COLO829 (cell line): ENCODE data around the gene PSMC1.
A peak's percentile ranks its signal among the peaks of the same experiment; 100 is the strongest.

Experiments used
- DNase-seq: peaks from one replicate; pipeline ENCODE4 v3.0.0; 2012; ENCODE audit warnings: low spot score

Gene PSMC1

DNA sequence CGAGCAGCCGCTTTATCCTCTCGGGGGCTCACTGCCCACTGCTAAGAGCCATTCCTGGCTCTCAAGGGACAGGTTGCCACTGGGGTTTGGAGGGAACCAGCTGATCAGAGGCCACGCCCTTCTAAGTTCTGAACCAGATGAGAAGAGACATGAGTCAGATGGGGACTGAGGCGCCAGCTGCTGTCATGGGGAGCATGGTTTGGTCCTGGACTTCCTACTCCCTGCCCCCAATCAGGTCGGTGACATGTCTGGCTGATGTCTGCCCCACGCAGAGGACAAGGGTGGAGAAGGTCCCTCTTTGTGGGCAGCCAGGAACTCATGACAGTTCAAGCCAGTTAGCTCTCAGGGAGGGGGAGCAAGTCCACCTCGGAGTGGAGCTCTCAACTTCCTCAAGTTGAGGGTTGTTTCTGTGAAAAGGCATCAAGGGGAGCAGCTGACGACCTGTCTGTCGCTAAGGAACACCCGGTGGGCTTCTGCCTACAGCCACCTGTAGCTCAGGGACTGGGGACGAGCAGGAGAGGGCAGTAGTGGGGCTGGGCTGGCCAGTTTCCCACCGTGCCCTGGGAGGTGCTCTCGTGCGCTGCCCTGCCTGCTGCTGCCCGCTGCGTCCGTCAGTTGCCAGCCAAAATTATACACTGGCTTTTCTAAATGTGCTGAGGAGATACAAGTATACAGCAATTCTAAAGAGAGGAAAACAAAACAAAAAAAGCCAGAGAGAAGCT is 20.5 kb downstream of the PSMC1 start:
- DNase-seq = no peak

DNA sequence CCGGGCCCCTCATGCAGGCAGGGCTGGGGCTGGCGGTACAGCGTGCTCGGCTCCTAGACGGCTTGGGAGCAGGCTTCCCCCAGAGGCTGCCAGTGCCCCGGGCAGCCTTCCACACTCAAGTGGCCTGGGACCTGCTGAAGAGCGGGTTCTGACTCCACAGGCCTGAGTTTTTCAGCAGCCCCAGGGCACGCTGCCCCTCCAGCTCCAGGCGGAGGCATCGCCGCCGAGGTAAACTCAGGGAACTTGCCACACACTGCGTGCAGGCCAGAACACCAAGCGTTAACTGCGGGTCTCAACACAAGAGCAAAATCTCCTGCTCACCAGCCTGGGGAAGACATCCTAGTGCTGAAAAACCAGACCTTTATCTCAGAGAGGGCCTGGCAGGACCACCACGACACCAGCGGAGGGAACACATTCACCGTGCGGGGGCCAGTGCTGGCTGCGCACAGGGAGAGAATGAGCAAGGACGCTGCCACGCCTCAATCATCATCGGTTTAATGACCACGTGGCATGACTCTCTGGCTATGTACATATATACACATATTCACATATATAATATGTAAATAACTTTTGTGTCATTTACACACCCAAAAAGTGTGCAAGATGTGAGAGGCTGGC is 21.3 kb downstream of the PSMC1 start:
- DNase-seq = no peak

DNA sequence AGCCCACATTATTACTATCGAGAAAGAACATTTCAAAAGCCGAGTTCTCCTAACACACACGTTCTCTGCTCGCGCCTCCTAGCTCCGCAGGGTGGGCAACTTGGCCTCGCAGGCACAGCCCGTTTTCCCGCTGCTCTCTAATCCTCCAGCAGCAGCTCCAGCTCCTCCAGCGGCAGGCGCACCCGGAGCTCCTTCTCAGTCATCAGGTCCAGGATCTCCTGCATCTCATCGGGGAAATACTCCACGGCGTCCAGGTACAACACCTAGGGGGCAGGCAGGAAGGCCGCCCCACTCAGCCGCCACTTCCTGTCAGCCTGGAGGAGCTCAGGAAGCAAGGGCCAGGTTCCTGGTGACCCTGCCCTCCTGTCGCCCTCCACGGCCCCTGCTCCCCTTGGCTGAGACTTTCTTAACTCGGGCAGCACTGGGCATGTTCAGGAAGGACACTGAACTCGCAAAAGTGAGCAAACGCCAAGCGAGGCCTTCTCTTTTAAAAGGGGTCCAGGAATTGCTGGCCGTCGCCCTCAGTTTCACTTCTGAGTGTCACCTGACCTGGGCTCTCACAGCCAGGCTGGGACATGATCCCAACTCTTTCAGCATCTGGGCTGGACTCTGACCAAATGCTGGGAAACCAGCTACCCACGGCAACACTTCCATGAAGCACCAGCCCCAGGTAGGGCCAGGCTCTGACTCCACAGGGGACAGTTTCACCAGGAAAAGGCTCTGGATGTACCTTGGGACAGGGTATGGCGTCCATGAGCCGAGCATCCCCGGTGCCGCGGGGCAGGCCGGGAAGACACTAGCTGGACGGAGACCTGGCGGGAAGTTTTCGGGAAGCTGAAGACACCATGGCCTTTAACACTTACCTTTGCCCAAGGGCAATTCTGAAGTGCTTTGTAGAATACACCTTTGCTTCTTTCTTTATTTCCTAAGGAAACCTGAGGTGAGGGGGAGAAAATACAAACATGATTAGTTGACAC is 22.1 kb downstream of the PSMC1 start:
- no peak for DNase-seq

DNA sequence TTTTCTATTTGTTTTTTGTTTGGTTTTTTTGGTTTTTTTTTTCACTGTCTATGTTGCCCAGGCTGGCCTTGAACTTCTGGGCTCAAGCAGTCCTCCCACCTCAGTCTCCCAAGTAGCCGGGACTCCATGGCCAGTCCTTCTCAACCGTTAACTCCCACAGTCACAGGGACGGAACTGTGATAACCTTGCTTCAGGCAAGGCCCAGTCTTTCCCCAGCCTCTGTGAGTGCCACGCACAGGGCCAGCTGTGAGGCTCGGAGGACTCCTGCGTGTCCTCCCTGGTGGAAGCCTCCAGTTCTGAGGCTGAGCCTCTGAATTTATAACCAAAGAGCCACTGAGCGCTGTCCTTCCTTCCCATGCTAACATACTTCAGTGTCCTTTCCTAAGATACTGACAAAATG is 23.7 kb downstream of the PSMC1 start:
- no peak for DNase-seq

DNA sequence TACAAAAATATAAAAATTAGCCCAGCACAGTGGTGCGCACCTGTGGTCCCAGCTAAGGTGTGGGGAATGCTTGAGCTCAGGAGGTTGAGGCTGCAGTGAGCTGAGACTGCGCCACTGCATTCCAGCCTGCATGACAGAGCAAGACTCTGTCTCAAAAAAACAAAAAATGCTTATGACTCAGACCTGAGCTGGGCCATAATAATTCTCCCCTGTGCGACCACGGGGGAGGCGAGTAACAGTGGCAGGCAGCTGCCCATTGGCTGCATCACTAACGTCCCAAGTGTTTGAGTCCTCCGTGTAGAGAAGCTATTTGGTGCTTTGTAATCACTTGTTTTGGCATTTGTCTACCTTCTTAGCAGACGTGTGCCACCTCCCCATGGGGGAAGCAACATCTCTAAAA is 24.9 kb downstream of the PSMC1 start:
- DNase-seq = no peak

DNA sequence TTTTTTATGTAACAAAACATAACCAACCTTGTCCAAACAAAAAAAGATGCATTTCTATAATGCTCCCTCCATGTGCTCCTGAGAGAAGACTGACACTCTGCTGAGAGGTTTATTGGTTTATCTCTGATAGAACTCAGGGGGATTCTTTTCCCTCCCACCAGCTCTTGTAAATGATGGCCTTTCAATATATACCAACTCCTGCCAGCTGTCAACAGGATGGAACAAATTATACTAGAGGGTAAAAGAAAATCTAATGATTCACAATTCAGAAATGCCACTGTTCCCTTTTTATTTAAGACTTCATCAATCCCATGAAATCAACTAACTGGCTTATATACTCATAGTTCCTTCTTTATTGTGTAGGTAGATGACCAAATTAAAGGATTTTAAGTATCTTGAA is 25.4 kb downstream of the PSMC1 start:
- no peak for DNase-seq

DNA sequence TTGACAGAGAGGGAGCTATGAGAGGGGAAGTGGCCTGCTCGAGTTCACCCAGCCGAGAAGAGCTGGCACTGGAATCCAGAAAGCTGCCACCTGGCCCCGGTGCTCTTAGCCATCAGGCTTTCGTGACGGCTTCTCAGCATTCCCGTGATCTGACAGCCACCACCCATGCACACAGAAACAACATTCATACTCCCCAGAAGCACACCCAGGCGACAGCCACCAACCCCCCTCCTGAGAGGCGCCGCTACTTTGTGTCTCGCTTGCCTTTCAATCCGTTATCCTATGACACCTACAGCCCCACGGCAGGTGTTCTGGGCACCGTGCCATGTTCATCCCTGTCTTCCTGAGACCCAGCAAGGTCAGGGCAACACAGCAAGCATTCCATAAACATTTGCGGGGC is 31.4 kb downstream of the PSMC1 start:
- no peak for DNase-seq

DNA sequence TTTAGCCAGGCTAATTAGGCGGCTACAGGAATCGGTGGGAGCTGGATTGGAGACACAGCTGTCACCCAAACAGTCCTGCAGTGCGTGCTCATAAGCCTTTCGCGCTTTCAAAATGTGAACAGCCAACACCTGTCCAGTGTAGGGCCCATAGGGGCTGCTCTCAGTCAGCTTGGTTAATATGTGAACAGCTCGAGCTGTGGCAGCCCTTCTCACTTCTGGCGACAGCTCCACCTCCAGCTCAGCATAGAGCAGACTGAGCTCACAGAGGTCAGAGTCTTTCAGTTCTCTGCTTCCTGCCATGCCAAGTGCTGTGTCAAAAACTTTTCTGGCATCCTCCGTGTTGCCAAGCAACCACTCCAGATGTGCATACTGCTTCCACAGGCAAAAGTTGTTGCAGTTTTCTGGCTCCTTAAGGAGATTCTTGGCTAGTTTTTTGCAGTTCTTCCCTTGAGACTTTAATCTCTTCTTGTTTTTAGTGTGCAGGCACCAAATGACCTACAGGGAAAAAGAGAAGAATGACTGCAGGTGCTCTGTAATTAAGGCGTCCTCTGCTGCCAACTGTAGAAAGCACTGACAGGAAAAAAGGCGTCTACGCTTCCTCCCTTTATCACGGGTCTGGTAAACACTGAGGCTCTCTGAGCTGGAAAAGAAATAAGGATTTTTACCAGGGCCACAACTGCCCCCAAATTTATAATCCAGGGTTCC is 32.5 kb downstream of the PSMC1 start:
- DNase-seq = no peak

DNA sequence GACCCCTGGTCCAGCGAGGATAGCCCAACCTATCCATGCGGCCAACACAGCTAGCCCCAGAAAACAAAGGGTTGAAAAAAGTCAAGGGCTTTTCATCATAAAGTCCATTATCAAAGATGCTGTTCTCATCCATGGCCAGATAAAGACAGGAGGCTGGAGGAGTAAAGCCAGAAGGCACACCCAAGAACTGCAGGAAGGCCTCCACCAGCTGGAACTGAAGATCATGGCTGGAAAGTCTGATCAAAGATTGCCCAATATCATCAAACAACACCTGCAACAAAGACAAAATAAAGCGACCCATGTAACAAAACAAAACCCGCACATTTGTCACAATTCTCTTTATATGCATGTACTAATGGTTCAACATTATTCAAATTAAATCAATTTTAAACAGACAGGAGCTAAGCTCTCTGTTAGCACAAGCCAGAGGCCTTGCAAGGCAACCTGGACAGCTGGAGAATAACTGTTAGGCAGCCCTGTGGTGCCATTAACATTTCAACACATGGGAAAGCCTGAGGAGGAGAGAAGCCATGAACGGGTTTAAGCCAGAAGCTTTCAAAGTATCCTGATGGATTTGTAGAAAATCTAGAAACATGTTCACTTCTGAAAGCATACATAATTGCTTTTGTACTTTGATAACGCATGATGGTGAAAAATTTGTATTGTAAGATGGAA is 34.1 kb downstream of the PSMC1 start:
- DNase-seq = no peak

DNA sequence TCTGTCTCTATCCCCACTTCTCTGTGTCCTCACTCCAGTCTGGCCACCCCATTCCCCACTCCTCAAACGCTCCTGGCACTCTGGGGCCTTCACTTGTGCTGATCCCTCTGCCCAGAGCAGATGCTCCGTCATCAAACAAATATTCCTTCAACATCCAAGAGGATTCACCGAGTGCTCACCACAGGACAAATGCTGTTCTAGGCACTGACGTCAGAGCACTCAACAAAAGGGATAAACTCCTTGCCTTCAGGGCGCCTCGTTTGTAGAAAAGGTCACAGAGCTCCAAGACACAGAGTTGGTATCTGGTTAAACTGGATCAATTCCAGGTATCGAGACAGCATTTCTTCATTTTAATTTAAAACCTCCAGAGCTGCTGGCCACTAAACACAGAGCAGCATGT is 35.3 kb downstream of the PSMC1 start:
- no peak for DNase-seq

DNA sequence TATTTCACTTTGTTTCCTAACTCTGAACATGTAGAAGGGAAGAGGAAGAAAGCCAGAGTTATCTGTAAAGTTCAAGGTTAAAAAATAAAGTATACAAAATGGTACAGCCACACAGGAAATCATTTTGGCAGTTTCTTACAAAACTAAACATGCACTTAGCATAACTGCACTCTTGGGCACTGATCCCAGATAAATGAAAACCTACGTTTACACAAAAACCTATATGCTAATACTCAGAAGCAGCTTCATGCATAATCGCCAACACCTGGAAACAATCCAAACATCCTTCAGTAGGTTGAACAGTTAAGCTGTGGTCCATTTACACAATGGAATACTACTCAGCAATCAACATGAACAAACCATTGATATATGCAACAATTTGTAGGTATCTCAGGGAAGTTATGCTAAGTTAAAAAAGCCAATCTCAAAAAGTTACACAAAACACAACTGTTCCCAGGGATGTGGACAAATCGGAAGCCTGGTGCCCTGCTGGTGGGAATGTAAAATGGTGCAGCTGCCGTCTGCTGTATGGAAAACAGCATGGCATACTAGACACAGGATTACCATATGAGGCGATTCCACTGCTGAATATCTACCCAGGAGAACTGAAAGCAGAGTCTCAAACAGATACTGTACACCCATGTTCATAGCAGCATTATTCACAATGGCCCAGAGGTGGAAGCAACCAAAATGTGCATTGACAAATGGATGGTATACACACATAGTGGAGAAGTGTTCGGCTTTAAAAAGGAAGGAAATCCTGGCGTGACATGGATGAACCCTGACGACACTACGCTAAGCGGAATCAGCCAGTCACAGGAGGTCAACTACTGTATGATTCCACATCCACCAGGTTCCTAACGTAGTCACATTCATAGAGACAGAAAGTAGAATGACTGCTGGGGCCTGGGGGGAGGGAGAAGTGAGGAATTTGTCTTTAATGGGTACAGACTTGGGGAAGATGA is 37.7 kb downstream of the PSMC1 start:
- no peak for DNase-seq

DNA sequence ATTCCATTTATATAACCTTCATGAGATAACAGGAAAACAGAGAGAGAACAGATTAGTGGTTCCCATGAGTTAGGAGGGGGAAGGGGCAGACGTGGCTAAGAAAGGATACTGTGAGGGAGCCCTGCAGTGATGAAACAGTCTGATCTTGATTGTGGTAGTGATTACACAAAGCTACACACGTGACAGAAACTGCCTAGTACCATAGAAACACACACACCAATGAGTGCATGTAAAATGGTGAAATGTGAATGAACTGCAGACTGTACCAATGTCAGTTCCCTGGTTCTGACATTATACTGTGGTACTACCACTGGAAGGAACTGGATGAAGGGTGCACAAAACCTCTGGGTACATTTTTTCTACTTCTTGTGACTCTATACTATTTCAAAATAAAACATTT is 38.5 kb downstream of the PSMC1 start:
- no peak for DNase-seq

DNA sequence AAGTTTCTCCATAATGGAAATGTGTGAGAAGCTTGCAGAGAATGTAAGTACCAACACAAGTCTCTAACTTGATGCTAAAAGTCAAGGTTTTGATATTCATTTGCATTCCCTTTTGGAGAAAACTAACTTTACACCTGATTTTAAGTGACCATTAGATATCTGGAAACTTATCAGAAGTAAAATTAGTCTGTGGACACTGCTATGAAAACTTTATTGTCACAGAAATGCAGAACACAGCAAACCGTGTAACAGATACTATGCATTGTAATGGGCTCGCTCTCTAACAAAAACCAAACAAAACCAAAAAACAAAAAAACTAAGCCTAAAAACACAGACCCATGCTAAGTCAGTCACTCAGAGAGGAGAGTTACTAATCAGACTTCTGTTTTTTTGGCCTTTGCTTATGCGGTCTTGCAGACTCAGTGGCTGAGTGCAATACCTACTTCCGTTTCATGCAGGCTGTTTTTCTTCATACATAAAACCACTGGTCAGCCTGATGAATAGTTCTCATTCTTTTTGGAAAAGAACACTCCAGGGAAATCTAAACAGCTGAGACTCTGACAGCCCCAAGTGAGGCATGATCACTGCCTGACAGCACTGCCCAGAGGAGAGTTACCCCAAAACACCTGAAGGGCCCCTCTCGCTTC is 39.6 kb downstream of the PSMC1 start:
- DNase-seq = peak; percentile 74

DNA sequence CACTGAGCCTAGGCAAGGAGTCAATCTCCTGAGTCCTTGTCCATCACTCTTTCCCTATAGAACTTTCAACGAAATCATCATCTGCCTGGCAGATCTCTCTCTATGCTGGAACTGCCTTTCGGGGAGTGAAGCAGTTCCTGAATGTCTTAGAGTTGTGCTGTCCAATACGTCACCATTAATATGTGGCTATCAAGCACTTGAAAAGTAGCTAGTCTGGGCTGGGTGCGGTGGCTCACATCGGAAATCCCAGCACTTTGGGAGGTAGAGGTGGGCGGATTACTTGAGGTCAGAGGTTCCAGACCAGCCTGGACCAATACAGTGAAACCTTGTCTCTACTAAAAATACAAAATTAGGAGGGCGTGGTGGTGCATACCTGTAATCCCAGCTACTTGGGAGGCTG is 40.3 kb downstream of the PSMC1 start:
- DNase-seq = no peak

DNA sequence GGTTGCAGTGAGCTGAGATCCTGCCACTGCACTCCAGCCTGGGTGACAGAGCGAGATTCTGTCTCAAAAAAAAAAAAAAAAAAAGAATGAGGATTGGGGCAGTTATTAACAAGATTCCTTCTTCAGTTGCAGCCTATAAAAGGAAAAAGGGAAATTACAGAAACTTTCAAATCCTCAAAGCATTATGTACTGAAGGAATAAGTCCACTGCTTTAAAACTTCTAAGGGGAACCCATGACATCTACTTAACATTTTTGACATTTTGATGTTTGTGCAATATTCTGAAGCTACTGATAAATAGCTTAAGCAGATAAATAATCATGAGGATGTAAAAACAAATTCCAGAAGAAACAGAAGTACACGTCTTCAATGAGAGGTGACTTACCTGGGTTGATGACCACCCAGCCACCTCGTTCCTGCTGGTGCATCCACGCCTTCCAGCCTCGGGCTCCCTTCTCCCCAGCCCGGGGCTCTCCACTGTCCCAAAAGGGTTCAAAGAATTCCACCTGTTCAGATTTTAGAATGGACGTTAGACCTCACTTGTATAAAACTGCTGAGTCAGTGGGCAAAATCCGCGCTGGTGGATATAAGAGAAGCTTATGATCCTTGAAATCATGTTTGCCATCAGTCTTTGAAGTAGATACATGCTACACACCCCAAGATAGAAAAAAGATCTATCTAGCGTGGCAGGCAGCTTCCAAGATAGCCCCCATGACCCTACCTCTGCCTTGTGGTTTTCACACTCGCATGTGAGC is 41.7 kb downstream of the PSMC1 start:
- no peak for DNase-seq

DNA sequence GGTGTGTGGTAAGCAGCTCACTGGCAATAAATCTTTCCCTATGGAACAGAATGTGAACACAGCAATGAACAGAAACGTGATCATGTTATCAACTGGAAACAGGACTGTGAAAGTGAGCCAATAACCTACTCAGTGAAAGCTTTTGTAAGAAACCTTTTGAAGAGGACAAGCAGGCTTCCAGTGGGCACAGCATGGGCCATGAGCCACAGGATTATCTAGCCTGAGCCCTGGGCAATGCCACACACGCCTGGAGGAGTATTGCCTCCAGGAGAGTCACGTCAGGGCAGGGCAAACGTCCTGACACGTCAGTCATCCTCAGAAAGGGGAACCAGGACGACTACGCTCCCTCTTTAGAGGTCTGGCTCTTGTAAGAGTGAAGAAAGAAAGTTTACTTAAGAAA is 43.1 kb downstream of the PSMC1 start:
- no peak for DNase-seq

DNA sequence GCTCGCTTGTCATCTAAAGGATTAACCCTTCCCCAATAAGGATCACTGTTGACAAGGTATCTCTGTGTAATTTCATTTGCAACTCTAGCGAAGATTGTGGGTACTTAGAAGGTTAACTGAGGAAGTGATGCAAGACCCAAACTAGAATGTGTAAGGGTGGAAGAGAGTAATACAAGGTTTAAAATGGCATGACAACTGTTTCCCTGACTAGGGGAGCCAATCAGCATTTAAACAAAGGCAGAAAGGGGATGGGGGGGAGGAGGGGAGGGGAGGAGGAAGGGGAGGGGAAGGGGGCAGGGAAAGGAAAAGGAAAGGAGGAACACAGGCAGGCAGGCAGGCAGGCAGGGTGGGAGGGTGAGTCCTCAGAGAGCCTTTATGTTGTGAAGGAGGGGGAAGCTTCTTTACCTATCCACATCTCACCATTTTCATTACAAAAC is 44.3 kb downstream of the PSMC1 start:
- DNase-seq = no peak

DNA sequence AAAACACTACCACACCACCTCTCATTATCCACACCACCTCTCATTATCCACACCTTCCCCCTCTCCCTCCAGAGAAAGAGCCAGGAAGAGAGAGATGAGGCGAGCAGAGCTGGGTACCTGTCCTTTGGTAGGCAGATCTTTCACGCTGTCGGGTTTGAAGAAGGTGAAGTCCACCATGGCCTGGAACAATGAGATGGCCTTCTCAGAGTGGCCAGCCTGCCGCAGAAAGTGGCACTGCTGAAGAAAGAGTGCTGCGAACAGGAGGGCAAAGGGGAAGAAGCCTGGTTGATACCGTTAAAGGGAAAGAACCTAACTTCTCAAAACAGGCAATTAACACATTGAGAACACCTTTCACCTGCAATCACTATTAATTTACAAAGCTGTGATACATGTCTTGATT is 44.8 kb downstream of the PSMC1 start:
- DNase-seq = no peak

DNA sequence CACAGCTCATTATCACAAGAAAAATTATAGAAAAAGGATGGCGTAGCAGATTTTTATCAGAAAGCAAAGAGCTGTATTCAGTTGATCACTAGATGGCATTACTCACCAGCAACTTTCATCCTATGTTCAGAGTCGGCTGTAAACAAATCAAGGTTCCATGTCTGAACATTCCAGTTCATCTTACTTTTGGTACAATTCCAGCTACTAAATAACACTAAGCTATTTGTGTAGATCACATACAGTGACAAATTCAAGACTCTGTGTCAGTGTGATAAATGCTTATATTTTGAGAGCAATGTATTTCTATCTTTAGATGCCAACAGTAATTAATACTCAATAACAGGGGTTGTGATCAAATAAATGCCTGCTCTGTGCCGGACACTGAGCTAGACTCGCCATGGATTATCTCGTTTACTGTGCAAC is 45.3 kb downstream of the PSMC1 start:
- peak; percentile 73 for DNase-seq
